ENCODE measurements around the gene CCL15. TPM values are rescaled to one million over a fixed set of nuclear protein-coding genes. Genes with fewer than 3 reads are reported as not detected.

Gene CCL15
- total and polyA plus RNA-seq, 3 donors from 2014 or later = 0.87 TPM; not detected in 2

DNA sequence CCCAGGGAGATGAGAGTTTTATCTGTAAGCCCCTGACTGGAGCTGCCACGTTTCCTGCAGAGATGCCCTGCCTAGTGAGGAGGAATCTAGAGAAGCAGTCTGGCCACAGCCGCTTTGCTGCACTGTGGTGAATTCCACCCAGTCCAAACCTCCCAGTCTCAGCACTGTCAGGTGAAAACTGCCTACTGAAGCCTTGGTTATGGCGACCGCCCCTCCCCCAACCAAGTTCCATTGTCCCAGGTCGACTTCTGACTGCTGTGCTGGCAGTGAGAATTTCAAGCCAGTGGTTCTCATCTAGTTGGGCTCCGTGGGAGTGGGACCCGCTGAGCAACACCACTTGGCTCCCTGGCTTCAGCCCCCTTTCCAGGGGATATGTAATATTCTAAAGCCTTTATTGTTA, 47.6 kb downstream of the CCL15 start:
- 68 to 73% methylated on average over 7 of the region's 7 CpGs for WGBS, 2 donors

DNA sequence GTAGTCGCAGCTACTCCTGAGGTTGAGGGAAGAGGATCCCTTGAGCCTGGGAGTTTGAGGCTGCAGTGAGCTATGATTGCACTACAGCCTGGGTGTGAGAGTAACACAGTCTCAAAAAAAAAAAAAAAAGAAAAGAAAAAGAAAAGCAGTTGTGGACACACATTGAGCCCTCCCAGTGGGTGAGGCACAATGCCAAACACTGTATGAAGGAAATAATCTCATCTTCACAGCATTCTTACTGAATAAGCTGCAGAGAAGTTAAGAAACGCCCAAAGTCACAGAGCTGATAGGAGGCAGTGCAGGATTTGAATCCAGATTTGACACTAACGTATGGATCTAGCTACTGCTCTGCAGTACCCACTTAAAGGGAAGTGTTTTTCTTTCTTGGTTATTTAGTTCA, 52.0 kb downstream of the CCL15 start:
- no peak overlapping the region for H3K27ac ChIP-seq
- TF ChIP-seq, protein P1, sequence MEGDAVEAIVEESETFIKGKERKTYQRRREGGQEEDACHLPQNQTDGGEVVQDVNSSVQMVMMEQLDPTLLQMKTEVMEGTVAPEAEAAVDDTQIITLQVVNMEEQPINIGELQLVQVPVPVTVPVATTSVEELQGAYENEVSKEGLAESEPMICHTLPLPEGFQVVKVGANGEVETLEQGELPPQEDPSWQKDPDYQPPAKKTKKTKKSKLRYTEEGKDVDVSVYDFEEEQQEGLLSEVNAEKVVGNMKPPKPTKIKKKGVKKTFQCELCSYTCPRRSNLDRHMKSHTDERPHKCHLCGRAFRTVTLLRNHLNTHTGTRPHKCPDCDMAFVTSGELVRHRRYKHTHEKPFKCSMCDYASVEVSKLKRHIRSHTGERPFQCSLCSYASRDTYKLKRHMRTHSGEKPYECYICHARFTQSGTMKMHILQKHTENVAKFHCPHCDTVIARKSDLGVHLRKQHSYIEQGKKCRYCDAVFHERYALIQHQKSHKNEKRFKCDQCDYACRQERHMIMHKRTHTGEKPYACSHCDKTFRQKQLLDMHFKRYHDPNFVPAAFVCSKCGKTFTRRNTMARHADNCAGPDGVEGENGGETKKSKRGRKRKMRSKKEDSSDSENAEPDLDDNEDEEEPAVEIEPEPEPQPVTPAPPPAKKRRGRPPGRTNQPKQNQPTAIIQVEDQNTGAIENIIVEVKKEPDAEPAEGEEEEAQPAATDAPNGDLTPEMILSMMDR (IDR thresholded peaks at IDR 0.05) = no peak
- no peak for TF ChIP-seq POLR2A (IDR thresholded peaks at IDR 0.05)
- intact Hi-C loops (cut with DNase I; ENCODE audit: low total_unique reads) = no loop called here
- no peaks in the 10 kb centered on the region for H3K36me3 ChIP-seq (ENCODE audit: low read depth, missing control alignments)
- H3K4me3 ChIP-seq = no peak overlapping the region
- DNase-seq = no peak
- H3K27me3 ChIP-seq = no peaks in the 10 kb centered on the region
- H3K4me1 ChIP-seq = no peaks in the 10 kb centered on the region
- no peaks in the 10 kb centered on the region for H3K9me3 ChIP-seq
- 80 to 81% methylated on average over 3 of the region's 3 CpGs for WGBS, 2 donors

More for the DNA sequence above, 47.6 kb downstream of the CCL15 start:
- intact Hi-C loops (cut with DNase I; ENCODE audit: low total_unique reads) = no loop called here
- H3K36me3 ChIP-seq (ENCODE audit: low read depth, missing control alignments) = no peaks in the 10 kb centered on the region
- no peaks in the 10 kb centered on the region for H3K9me3 ChIP-seq
- no peak overlapping the region for H3K4me3 ChIP-seq
- TF ChIP-seq, protein P1 (IDR thresholded peaks at IDR 0.05) = no peak
- no peak for TF ChIP-seq POLR2A (IDR thresholded peaks at IDR 0.05)
- H3K27me3 ChIP-seq = no peaks in the 10 kb centered on the region
- no peaks in the 10 kb centered on the region for H3K4me1 ChIP-seq
- H3K27ac ChIP-seq = no peak overlapping the region
- no peak for DNase-seq

DNA sequence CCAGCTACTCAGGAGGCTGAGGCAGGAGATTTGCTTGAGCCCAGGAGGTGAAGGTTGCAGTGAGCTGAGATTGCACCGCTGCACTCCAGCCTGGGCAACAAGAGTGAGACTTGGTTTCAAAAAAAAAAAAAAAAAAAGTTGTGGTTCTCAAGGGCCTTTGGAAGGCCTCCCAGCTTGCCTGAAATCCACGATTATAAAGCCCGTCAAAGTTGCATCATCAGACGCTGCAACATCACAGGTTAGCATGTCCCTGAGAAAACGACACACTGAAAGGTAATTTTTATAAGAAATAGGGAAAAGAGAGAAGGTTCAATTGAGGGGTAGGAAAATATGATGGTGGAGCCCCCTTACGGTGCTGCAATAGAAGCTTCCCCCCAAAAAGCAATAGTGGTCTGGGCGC, 53.3 kb downstream of the CCL15 start:
- no peak for DNase-seq
- peaks cover 3% of the 10 kb centered on the region for H3K4me1 ChIP-seq

More for the DNA sequence above, 53.3 kb downstream of the CCL15 start:
- H3K9me3 ChIP-seq = no peaks in the 10 kb centered on the region
- intact Hi-C loops (cut with DNase I; ENCODE audit: low total_unique reads) = no loop called here
- TF ChIP-seq POLR2A (IDR thresholded peaks at IDR 0.05) = no peak
- TF ChIP-seq, protein P1 (IDR thresholded peaks at IDR 0.05) = no peak
- WGBS, 2 donors = 85 to 92% methylated on average over 7 of the region's 7 CpGs
- no peak overlapping the region for H3K27ac ChIP-seq
- no peak overlapping the region for H3K4me3 ChIP-seq
- H3K27me3 ChIP-seq = no peaks in the 10 kb centered on the region
- no peaks in the 10 kb centered on the region for H3K36me3 ChIP-seq (ENCODE audit: low read depth, missing control alignments)

Other genes starting within 250 kb of the CCL15 start
- gene GAS2L2, start 248.3 kb downstream of the CCL15 start, total RNA-seq = under 1 TPM; 0.31 to 0.71 TPM
- gene GAS2L2, start 248.3 kb downstream of the CCL15 start, polyA plus RNA-seq (ENCODE audit: insufficient read depth, low read depth, low replicate concordance) = 0.62 TPM
- 100 to 1,000 TPM in 1 of 2 donors, 10 to 100 TPM in 1; 48.8 to 102 TPM for gene C17orf50, start 240.7 kb downstream of the CCL15 start, total RNA-seq
- gene C17orf50, start 240.7 kb downstream of the CCL15 start, polyA plus RNA-seq (ENCODE audit: insufficient read depth, low read depth, low replicate concordance) = 154 TPM
- gene MMP28, start 205.9 kb downstream of the CCL15 start, total RNA-seq = 100 to 1,000 TPM; 179 to 237 TPM
- gene MMP28, start 205.9 kb downstream of the CCL15 start, polyA plus RNA-seq (ENCODE audit: insufficient read depth, low read depth, low replicate concordance) = 78.3 TPM
- 100 to 1,000 TPM; 133 to 160 TPM for gene TAF15, start 192.1 kb downstream of the CCL15 start, total RNA-seq
- 185 TPM for gene TAF15, start 192.1 kb downstream of the CCL15 start, polyA plus RNA-seq (ENCODE audit: insufficient read depth, low read depth, low replicate concordance)
- 1 to 10 TPM; 6.1 to 7.8 TPM for gene HEATR9, start 132.7 kb downstream of the CCL15 start, total RNA-seq
- 28.3 TPM for gene HEATR9, start 132.7 kb downstream of the CCL15 start, polyA plus RNA-seq (ENCODE audit: insufficient read depth, low read depth, low replicate concordance)
- under 1 TPM in 1 of 2 donors, not detected in 1; 0.87 TPM for gene CCL5, start 121.2 kb downstream of the CCL15 start, total RNA-seq
- gene CCL5, start 121.2 kb downstream of the CCL15 start, polyA plus RNA-seq (ENCODE audit: insufficient read depth, low read depth, low replicate concordance) = 16.2 TPM
- 10 to 100 TPM in 1 of 2 donors, 1 to 10 TPM in 1; 9.6 to 18.6 TPM for gene RDM1, start 70.8 kb downstream of the CCL15 start, total RNA-seq
- gene RDM1, start 70.8 kb downstream of the CCL15 start, polyA plus RNA-seq (ENCODE audit: insufficient read depth, low read depth, low replicate concordance) = 19.3 TPM
- gene LYZL6, start 57.8 kb downstream of the CCL15 start, total RNA-seq = 10 to 100 TPM; 22.9 to 38.7 TPM
- gene LYZL6, start 57.8 kb downstream of the CCL15 start, polyA plus RNA-seq (ENCODE audit: insufficient read depth, low read depth, low replicate concordance) = 82.6 TPM
- gene CCL16, start 20.1 kb downstream of the CCL15 start, total RNA-seq = under 1 TPM in 1 of 2 donors, not detected in 1; 0.24 TPM
- not detected for gene CCL16, start 20.1 kb downstream of the CCL15 start, polyA plus RNA-seq (ENCODE audit: insufficient read depth, low read depth, low replicate concordance)
- gene CCL14, start 14.8 kb downstream of the CCL15 start, total RNA-seq = 10 to 100 TPM; 11.4 to 12.3 TPM
- gene CCL14, start 14.8 kb downstream of the CCL15 start, polyA plus RNA-seq (ENCODE audit: insufficient read depth, low read depth, low replicate concordance) = 57.5 TPM
- gene CCL23, start 16.4 kb upstream of the CCL15 start, total RNA-seq = 1 to 10 TPM in 1 of 2 donors, not detected in 1; 1.2 TPM
- gene CCL23, start 16.4 kb upstream of the CCL15 start, polyA plus RNA-seq (ENCODE audit: insufficient read depth, low read depth, low replicate concordance) = 1.3 TPM
- gene CCL18, start 62.7 kb upstream of the CCL15 start, total RNA-seq = 1 to 10 TPM in 1 of 2 donors, under 1 TPM in 1; 0.99 to 3.0 TPM
- 6.8 TPM for gene CCL18, start 62.7 kb upstream of the CCL15 start, polyA plus RNA-seq (ENCODE audit: insufficient read depth, low read depth, low replicate concordance)
- gene CCL3, start 88.6 kb upstream of the CCL15 start, total RNA-seq = under 1 TPM in 1 of 2 donors, not detected in 1; 0.56 TPM
- 6.2 TPM for gene CCL3, start 88.6 kb upstream of the CCL15 start, polyA plus RNA-seq (ENCODE audit: insufficient read depth, low read depth, low replicate concordance)
- gene CCL4, start 102.3 kb upstream of the CCL15 start, total RNA-seq = 1 to 10 TPM in 1 of 2 donors, under 1 TPM in 1; 0.39 to 1.7 TPM
- gene CCL4, start 102.3 kb upstream of the CCL15 start, polyA plus RNA-seq (ENCODE audit: insufficient read depth, low read depth, low replicate concordance) = 9.9 TPM
- 10 to 100 TPM; 10.8 to 23.0 TPM for gene TBC1D3B, start 175.1 kb upstream of the CCL15 start, total RNA-seq
- gene TBC1D3B, start 175.1 kb upstream of the CCL15 start, polyA plus RNA-seq (ENCODE audit: insufficient read depth, low read depth, low replicate concordance) = 21.0 TPM
- gene CCL3L1, start 195.2 kb upstream of the CCL15 start, total RNA-seq = not detected
- 4.7 TPM for gene CCL3L1, start 195.2 kb upstream of the CCL15 start, polyA plus RNA-seq (ENCODE audit: insufficient read depth, low read depth, low replicate concordance)
- gene CCL4L2, start 209.5 kb upstream of the CCL15 start, total RNA-seq = under 1 TPM in 1 of 2 donors, not detected in 1; 0.74 TPM
- 3.6 TPM for gene CCL4L2, start 209.5 kb upstream of the CCL15 start, polyA plus RNA-seq (ENCODE audit: insufficient read depth, low read depth, low replicate concordance)

Measured in testis (tissue), 3 donors.